Rectal smooth muscle tissue (tissue), 1 donor: ENCODE measurements around the gene STRA8.
"Not testable (repeated sequence)": the region's sequence is repeated elsewhere in the genome, so short reads cannot be mapped to it uniquely, and the experiment has no call there.

Experiments
- H3K27ac ChIP-seq: one replicate; pipeline ENCODE4 v1.7.0; 2013; ENCODE audit warnings: low read depth, low read length, inconsistent platforms
- H3K27me3 ChIP-seq: one replicate; pipeline ENCODE4 v1.7.0; 2013; ENCODE audit warnings: low read length; ENCODE audit not compliant: control insufficient read depth, insufficient read depth
- H3K36me3 ChIP-seq: one replicate; pipeline ENCODE4 v1.7.0; 2013; ENCODE audit warnings: low read length; ENCODE audit not compliant: control insufficient read depth, insufficient read depth
- H3K4me1 ChIP-seq: one replicate; pipeline ENCODE4 v1.7.0; 2013; ENCODE audit warnings: low read length; ENCODE audit not compliant: control insufficient read depth, insufficient read depth
- H3K4me3 ChIP-seq: one replicate; pipeline ENCODE4 v1.7.0; 2013; ENCODE audit warnings: low read length
- H3K9ac ChIP-seq: one replicate; pipeline ENCODE4 v1.7.0; 2013; ENCODE audit warnings: low read length

STRA8 gene

GRCh38 chr7:135208102-135208793 lies 25.4 kb upstream of the STRA8 start:
- Histone ChIP-seq H3K9ac (no peak overlapping the region), H3K4me3 (no peak overlapping the region), H3K36me3 (peaks cover 10% of the 10 kb centered on the region), H3K27ac (no peak overlapping the region), H3K27me3 (no peaks in the 10 kb centered on the region), H3K4me1 (peaks cover 3% of the 10 kb centered on the region)

GRCh38 chr7:135209225-135209834 lies 24.3 kb upstream of the STRA8 start:
- Histone ChIP-seq H3K27ac (no peak overlapping the region), H3K9ac (no peak overlapping the region), H3K4me1 (peaks cover 3% of the 10 kb centered on the region), H3K27me3 (no peaks in the 10 kb centered on the region), H3K4me3 (no peak overlapping the region), H3K36me3 (peaks cover 4% of the 10 kb centered on the region)

GRCh38 chr7:135210888-135211178 lies 22.8 kb upstream of the STRA8 start:
- Histone ChIP-seq H3K9ac (peak overlapping the region; percentile 97), H3K36me3 (peaks cover 2% of the 10 kb centered on the region), H3K4me1 (peaks cover 3% of the 10 kb centered on the region), H3K4me3 (peak overlapping the region; percentile 97), H3K27me3 (no peaks in the 10 kb centered on the region), H3K27ac (peak overlapping the region; percentile 95)

GRCh38 chr7:135211179-135211945 lies 22.3 kb upstream of the STRA8 start, which contains the start of gene WDR91:
WDR91 (minus strand) TSS chr7:135211526; CDS start chr7:135211502, 24 bp downstream.
- Histone ChIP-seq H3K4me1 (peaks cover 3% of the 10 kb centered on the region), H3K9ac (peak within 1 kb of the TSS; percentile 97), H3K36me3 (peaks cover 2% of the 10 kb centered on the region), H3K4me3 (peak within 1 kb of the TSS; percentile 97), H3K27ac (peak within 1 kb of the TSS; percentile 95), H3K27me3 (no peaks in the 10 kb centered on the region)

GRCh38 chr7:135211946-135212685 lies 21.5 kb upstream of the STRA8 start:
- H3K36me3 ChIP-seq, H3K27me3 ChIP-seq, H3K4me1 ChIP-seq: not testable (repeated sequence)
- H3K4me3 ChIP-seq = peak overlapping the region; percentile 69
- H3K9ac ChIP-seq = peak overlapping the region; percentile 13
- H3K27ac ChIP-seq = peak overlapping the region; percentile 80

- Histone ChIP-seq H3K27me3 (no peaks in the 10 kb centered on the region), H3K27ac (no peak overlapping the region), H3K36me3 (no peaks in the 10 kb centered on the region), H3K4me3 (no peak overlapping the region), H3K4me1 (peaks cover 3% of the 10 kb centered on the region), H3K9ac (no peak overlapping the region)
Measured at GRCh38 chr7:135213831-135214230, 19.8 kb upstream of the STRA8 start.

- Histone ChIP-seq H3K4me1 (peaks cover 3% of the 10 kb centered on the region), H3K4me3 (no peak overlapping the region), H3K27me3 (no peaks in the 10 kb centered on the region), H3K27ac (no peak overlapping the region), H3K9ac (no peak overlapping the region), H3K36me3 (no peaks in the 10 kb centered on the region)
Measured at GRCh38 chr7:135215180-135215579, 18.5 kb upstream of the STRA8 start.

- H3K27ac ChIP-seq = no peak overlapping the region
- no peaks in the 10 kb centered on the region for H3K4me1 ChIP-seq
Measured at GRCh38 chr7:135215698-135216097, 17.9 kb upstream of the STRA8 start.

GRCh38 chr7:135217645-135218509 lies 15.8 kb upstream of the STRA8 start:
- no peak overlapping the region for H3K4me3 ChIP-seq
- no peaks in the 10 kb centered on the region for H3K4me1 ChIP-seq
- H3K27me3 ChIP-seq = no peaks in the 10 kb centered on the region
- H3K36me3 ChIP-seq = no peaks in the 10 kb centered on the region
- H3K9ac ChIP-seq = no peak overlapping the region
- no peak overlapping the region for H3K27ac ChIP-seq

More at GRCh38 chr7:135215698-135216097, 17.9 kb upstream of the STRA8 start:
- H3K4me3 ChIP-seq = no peak overlapping the region
- H3K36me3 ChIP-seq = no peaks in the 10 kb centered on the region
- no peak overlapping the region for H3K9ac ChIP-seq
- H3K27me3 ChIP-seq = no peaks in the 10 kb centered on the region

GRCh38 chr7:135224027-135224426 lies 9.6 kb upstream of the STRA8 start:
- Histone ChIP-seq H3K4me1 (no peaks in the 10 kb centered on the region), H3K27me3 (no peaks in the 10 kb centered on the region), H3K36me3 (no peaks in the 10 kb centered on the region)

GRCh38 chr7:135231686-135232085 lies 2.0 kb upstream of the STRA8 start:
- Histone ChIP-seq H3K27me3 (no peaks in the 10 kb centered on the region), H3K4me3 (no peak overlapping the region), H3K36me3 (no peaks in the 10 kb centered on the region), H3K27ac (no peak overlapping the region), H3K4me1 (no peaks in the 10 kb centered on the region), H3K9ac (no peak overlapping the region)

More at GRCh38 chr7:135224027-135224426, 9.6 kb upstream of the STRA8 start:
- H3K27ac ChIP-seq = no peak overlapping the region
- no peak overlapping the region for H3K9ac ChIP-seq
- no peak overlapping the region for H3K4me3 ChIP-seq
